ENCODE data around the gene GAS2L1. TPM values are rescaled to one million over a fixed set of nuclear protein-coding genes. Genes with fewer than 3 reads are reported as not detected.

GAS2L1 gene
- total RNA-seq, 1 experiment from 2014 or later: 8.0 TPM

DNA sequence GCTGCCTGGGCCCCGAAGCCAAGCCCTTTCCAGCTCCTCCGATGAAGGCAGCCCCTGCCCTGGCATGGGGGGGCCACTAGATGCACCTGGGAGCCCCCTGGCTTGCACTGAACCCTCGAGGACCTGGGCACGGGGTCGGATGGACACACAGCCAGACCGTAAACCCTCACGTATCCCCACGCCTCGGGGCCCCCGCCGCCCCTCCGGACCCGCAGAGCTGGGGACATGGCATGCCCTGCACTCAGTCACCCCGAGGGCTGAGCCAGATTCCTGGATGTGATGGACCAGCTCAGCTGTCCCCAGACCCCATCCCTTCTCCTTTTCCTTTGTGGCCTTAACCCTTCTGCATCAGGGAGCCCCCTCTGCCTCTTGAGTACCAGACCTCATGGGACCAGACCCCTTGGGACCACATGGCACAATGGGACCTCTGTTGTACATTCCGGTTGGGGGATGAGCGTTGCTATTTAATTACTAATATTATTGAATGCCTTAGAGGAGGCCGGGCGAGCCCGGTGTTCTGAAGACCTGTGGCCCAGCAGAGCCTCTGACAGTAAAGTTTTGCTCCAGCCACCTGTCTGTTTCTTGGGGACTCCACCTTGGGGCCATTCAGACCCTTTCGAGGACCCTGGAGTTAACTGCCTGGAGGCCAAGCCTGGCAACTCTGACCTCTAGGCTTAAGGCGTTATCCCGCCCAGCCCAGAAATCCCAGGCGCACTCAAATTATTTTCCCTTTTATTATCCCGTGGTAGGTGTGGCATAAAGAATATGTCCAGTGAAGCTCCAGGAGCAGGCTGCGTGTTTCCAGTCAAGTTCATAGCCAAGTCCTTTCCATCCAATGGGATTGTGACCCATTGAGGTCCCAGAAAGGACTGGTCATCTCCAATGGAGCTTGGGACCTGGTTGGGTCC is 6.0 kb downstream of the GAS2L1 start:
- Histone ChIP-seq H2BK5ac (ENCODE audit: insufficient read length, low read length) (no peak overlapping the region), H3K79me1 (ENCODE audit: insufficient read depth, low read depth, low read length, poor library complexity, severe bottlenecking) (no peaks in the 10 kb centered on the region), H2BK120ac (ENCODE audit: low read depth, low read length, poor library complexity, severe bottlenecking) (no peak overlapping the region), H3K27ac (ENCODE audit: insufficient read length, low read depth, low read length) (no peak overlapping the region), H3K4me2 (ENCODE audit: insufficient read depth, insufficient read length, low read length) (no peak overlapping the region), H3K4ac (ENCODE audit: low read depth, low read length) (no peak overlapping the region), H2AFZ (ENCODE audit: low read length) (no peak overlapping the region), H4K8ac (replicated peaks; ENCODE audit: insufficient read length, low read depth, low read length) (no peak overlapping the region), H3K56ac (ENCODE audit: insufficient read length, low read depth, low read length) (no peak overlapping the region), H3K18ac (ENCODE audit: insufficient read length, low read depth, low read length) (no peak overlapping the region), H3K9me3 (ENCODE audit: control insufficient read depth, low read depth, low read length) (no peaks in the 10 kb centered on the region), H3K23me2 (ENCODE audit: insufficient read length, low read depth, low read length, poor library complexity, severe bottlenecking) (peaks cover 4% of the 10 kb centered on the region), H2BK20ac (ENCODE audit: low read depth, low read length, poor library complexity, severe bottlenecking) (no peak overlapping the region), H3K4me1 (ENCODE audit: insufficient read depth, low read length) (no peaks in the 10 kb centered on the region), H3K27me3 (ENCODE audit: insufficient read depth, low read length) (peaks cover 33% of the 10 kb centered on the region), H4K91ac (ENCODE audit: insufficient read length, low read depth, low read length) (no peak overlapping the region), H3K23ac (ENCODE audit: insufficient read length, low read depth, low read length) (no peak overlapping the region), H3K79me2 (ENCODE audit: insufficient read depth, low read length) (no peaks in the 10 kb centered on the region), H2AK5ac (ENCODE audit: insufficient read length, low read length) (no peak overlapping the region), H3K9ac (ENCODE audit: extremely low read depth, insufficient read length, low read length) (no peak overlapping the region), H4K20me1 (ENCODE audit: control insufficient read depth, insufficient read depth, insufficient read length) (no peaks in the 10 kb centered on the region), H3T11ph (ENCODE audit: low read length) (no peak overlapping the region), H2BK12ac (ENCODE audit: insufficient read length, low read depth, low read length) (no peak overlapping the region), H3K14ac (ENCODE audit: insufficient read depth, low read length) (no peak overlapping the region; the same call in 1 of the 2 replicates), H4K5ac (ENCODE audit: insufficient read length, low read depth, low read length) (no peak overlapping the region), H2BK15ac (ENCODE audit: low read depth, low read length) (no peak overlapping the region)
- no peak for DNase-seq
- no peak overlapping the region; a peak in 1 of 5 replicates for H3K4me3 Mint-ChIP-seq
- peaks cover 16 to 28% of the 10 kb centered on the region in 2 experiments for H3K4me1 Mint-ChIP-seq
- peaks cover 5 to 17% of the 10 kb centered on the region in 2 experiments; a peak in 4 of 5 replicates for H3K9me3 Mint-ChIP-seq
- H3K36me3 Mint-ChIP-seq (ENCODE audit: insufficient read depth in 1 of 3, low read depth in 3 of 3): peaks cover 0 to 5% (median 2%) of the 10 kb centered on the region in 3 experiments; a peak in 3 of 7 replicates
- H3K27ac Mint-ChIP-seq: no peak overlapping the region
- no CpG with 5 or more reads among the region's 25 CpGs for WGBS (ENCODE audit: extremely low coverage, insufficient read length, low lambda C conversion rate)
- peaks cover 52% of the 10 kb centered on the region for H3K27me3 Mint-ChIP-seq (ENCODE audit: low read depth)
- TF ChIP-seq, protein P1, sequence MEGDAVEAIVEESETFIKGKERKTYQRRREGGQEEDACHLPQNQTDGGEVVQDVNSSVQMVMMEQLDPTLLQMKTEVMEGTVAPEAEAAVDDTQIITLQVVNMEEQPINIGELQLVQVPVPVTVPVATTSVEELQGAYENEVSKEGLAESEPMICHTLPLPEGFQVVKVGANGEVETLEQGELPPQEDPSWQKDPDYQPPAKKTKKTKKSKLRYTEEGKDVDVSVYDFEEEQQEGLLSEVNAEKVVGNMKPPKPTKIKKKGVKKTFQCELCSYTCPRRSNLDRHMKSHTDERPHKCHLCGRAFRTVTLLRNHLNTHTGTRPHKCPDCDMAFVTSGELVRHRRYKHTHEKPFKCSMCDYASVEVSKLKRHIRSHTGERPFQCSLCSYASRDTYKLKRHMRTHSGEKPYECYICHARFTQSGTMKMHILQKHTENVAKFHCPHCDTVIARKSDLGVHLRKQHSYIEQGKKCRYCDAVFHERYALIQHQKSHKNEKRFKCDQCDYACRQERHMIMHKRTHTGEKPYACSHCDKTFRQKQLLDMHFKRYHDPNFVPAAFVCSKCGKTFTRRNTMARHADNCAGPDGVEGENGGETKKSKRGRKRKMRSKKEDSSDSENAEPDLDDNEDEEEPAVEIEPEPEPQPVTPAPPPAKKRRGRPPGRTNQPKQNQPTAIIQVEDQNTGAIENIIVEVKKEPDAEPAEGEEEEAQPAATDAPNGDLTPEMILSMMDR (conservative IDR thresholded peaks at IDR 0.05): no peak
